Upper lobe of left lung (tissue), 4 donors: ENCODE measurements around the gene CYS1.

Experiments
- CTCF ChIP-seq, 6 experiments: fragments of 450-650 bp in 4 of 6; fragments of 200-600 bp in 2 of 6; sonication (generic) in 2 of 6; IDR thresholded peaks; one replicate each; pipeline ENCODE4 v1.5.1; 2016 to 2019; ENCODE audit warnings: antibody characterized with exemption in 6 of 6
- EP300 ChIP-seq, 4 donors: sonication (generic); formaldehyde crosslinking; IDR thresholded peaks; one replicate each; pipeline ENCODE4 v1.5.1; 2017; ENCODE audit warnings: antibody characterized with exemption in 4 of 4, control low read depth in 2 of 4
- POLR2A ChIP-seq, 4 donors: fragments of 450-650 bp; IDR thresholded peaks; one replicate each; pipeline ENCODE4 v1.5.1; 2016 to 2017; ENCODE audit warnings: antibody characterized with exemption in 4 of 4, mild to moderate bottlenecking in 2 of 4
- POLR2AphosphoS5 ChIP-seq, 2 donors: sonication (generic); formaldehyde crosslinking; IDR thresholded peaks; one replicate each; pipeline ENCODE4 v1.5.1; 2017; ENCODE audit warnings: antibody characterized with exemption in 2 of 2

GRCh38 chr2:10125842-10126631 is 45.8 kb upstream of the CYS1 start:
- TF ChIP-seq CTCF (IDR thresholded peaks at IDR 0.05) (no peak), POLR2A (IDR thresholded peaks at IDR 0.05) (no peak), POLR2AphosphoS5 (IDR thresholded peaks at IDR 0.05) (no peak), EP300 (IDR thresholded peaks at IDR 0.05) (no peak)
